GM19099 (cell line): ENCODE measurements around the gene AGBL3.

Experiments
- POLR2A ChIP-seq: IDR thresholded peaks from 3 replicates; pipeline ENCODE4 v1.6.1; 2011; ENCODE audit warnings: low read depth; ENCODE audit not compliant: insufficient read length; ENCODE audit errors: extremely low read depth

The AGBL3 gene

GRCh38 chr7:135083005-135083404 is 96.7 kb downstream of the AGBL3 start:
- TF ChIP-seq POLR2A, result no peak

- TF ChIP-seq POLR2A, result no peak
Observed at GRCh38 chr7:135088566-135088965, 102.3 kb downstream of the AGBL3 start.

- TF ChIP-seq POLR2A, result no peak
Observed at GRCh38 chr7:135091717-135092116, 105.4 kb downstream of the AGBL3 start.

- TF ChIP-seq POLR2A, result no peak
Observed at GRCh38 chr7:135094472-135095237, 108.3 kb downstream of the AGBL3 start.

- TF ChIP-seq POLR2A, result no peak
Observed at GRCh38 chr7:135095450-135095849, 109.1 kb downstream of the AGBL3 start.

DNA sequence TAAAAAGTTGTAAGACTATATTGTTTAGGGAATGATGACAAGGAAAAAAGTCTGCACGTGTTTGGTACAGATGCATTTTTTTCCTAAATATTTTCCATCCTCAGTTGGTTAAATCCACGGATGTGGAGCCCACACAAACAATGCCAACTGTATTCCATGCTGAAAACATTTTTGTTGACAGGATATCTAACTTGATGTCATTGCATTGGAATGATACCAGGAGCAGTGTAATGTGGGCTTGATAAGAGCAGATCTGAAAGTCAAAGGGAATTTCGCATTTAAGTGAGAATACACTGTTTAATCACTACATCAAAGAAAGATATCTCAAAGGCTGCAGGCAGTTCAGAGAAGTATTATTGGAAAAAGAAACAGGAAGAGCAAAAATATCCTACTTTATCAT is 112.1 kb downstream of the AGBL3 start:
- no peak for TF ChIP-seq POLR2A

GRCh38 chr7:135100856-135101255 is 114.5 kb downstream of the AGBL3 start:
- TF ChIP-seq POLR2A, result no peak

DNA sequence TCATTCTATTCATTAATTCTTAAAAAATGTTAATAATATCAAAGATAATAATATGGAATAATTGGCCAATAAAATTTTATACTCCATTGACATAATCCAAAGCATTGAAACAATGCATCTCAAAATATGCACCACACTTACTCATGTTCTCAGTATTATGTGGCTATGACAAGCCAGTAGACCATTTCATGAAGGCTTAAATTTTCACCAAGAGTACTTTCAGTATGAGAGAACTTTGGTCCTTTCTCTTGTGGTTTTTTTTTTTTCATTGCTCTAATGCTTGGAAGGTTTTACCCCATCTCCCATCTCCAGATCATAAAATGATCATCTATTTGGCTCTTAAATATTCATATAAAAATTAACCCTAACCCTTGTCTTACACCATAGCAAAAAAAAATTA is 116.1 kb downstream of the AGBL3 start:
- no peak for TF ChIP-seq POLR2A

DNA sequence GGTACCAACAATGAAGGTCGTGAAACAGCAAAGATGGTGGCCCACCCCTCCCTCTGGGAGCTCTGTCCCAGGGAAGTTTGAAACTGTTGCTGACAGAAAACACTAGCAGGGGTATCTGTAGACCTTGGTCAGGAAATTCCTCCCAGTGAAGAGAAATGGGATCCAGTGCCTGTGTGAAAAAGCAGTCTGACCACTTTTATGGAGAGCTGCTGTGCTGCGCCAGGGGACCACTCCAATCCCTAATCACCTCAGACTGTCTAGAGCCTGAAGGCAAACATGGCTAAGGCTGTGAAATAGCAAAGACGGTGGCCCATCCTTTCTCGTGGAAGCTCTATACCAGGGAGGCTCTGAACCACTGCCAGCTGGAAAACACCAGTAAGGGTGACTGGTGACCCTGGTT is 123.3 kb downstream of the AGBL3 start:
- no peak for TF ChIP-seq POLR2A

- no peak for TF ChIP-seq POLR2A
Observed at GRCh38 chr7:135109976-135110375, 123.7 kb downstream of the AGBL3 start.

- TF ChIP-seq POLR2A, result no peak
Observed at GRCh38 chr7:135111379-135111778, 125.1 kb downstream of the AGBL3 start.

- no peak for TF ChIP-seq POLR2A
Observed at GRCh38 chr7:135114622-135115021, 128.3 kb downstream of the AGBL3 start.

GRCh38 chr7:135117096-135117495 is 130.8 kb downstream of the AGBL3 start:
- no peak for TF ChIP-seq POLR2A

GRCh38 chr7:135121868-135122267 is 135.6 kb downstream of the AGBL3 start:
- TF ChIP-seq POLR2A, result no peak

DNA sequence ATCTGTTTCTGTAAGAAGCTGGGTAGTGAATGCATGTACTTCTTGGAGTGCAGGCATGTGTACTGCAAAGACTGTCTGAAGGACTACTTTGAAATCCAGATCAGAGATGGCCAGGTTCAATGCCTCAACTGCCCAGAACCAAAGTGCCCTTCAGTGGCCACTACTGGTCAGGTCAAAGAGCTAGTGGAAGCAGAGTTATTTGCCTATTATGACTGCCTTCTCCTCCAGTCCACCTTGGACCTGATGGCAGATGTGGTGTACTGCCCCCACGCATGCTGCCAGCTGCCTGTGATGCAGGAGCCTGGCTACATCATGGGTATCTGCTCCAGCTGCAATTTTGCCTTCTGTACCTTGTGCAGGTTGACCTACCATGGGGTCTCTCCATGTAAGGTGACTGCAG is 142.6 kb downstream of the AGBL3 start:
- no peak for TF ChIP-seq POLR2A

DNA sequence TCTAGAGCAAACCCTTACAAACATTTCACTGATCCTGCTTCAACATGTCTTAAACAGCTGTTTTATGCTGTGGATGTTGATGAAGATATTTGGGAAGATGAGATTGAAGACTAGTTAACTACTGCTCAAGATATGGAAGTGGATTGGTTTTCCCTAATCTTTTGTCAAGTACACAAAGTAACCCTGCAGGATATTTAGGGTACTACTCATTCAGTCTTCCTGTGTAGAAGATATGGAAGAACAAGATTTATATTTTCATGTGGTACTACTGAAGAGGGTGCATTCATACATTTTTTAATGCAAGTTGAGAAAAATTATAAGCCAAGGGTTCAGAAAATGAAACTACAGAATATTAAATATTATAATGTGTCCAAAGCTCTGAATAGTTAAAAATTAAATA is 143.3 kb downstream of the AGBL3 start:
- TF ChIP-seq POLR2A, result no peak
